GM20000 (cell line): ENCODE data around the gene CDH20.

ENCODE experiments used
- DNase-seq: peaks from one replicate; pipeline ENCODE4 v3.0.0; 2012; ENCODE audit warnings: low spot score
- CTCF ChIP-seq: IDR thresholded peaks from 2 replicates; pipeline ENCODE4 v1.5.1; 2012; ENCODE audit warnings: mild to moderate bottlenecking, control low read depth; ENCODE audit errors: extremely low read depth, missing control alignments

Gene CDH20

GRCh38 chr18:61400016-61400635 is 66.9 kb downstream of the CDH20 start:
- no peak for TF ChIP-seq CTCF

GRCh38 chr18:61400716-61401115 is 67.5 kb downstream of the CDH20 start:
- DNase-seq = no peak

More at GRCh38 chr18:61400016-61400635, 66.9 kb downstream of the CDH20 start:
- DNase-seq = no peak

GRCh38 chr18:61402726-61403125 is 69.5 kb downstream of the CDH20 start:
- DNase-seq = no peak
- no peak for TF ChIP-seq CTCF

More at GRCh38 chr18:61400716-61401115, 67.5 kb downstream of the CDH20 start:
- TF ChIP-seq CTCF = no peak

- DNase-seq = no peak
- no peak for TF ChIP-seq CTCF
These were observed 80.2 kb downstream of the CDH20 start for GRCh38 chr18:61413396-61413795.

- TF ChIP-seq CTCF = no peak
- DNase-seq = no peak
These were observed 80.9 kb downstream of the CDH20 start for GRCh38 chr18:61414086-61414485.

GRCh38 chr18:61419763-61420162 is 86.5 kb downstream of the CDH20 start:
- DNase-seq = no peak
- TF ChIP-seq CTCF = no peak

GRCh38 chr18:61420218-61420885 is 87.1 kb downstream of the CDH20 start:
- TF ChIP-seq CTCF = no peak
- no peak for DNase-seq
